ENCODE data around the gene GARIN5A.

The GARIN5A gene

DNA sequence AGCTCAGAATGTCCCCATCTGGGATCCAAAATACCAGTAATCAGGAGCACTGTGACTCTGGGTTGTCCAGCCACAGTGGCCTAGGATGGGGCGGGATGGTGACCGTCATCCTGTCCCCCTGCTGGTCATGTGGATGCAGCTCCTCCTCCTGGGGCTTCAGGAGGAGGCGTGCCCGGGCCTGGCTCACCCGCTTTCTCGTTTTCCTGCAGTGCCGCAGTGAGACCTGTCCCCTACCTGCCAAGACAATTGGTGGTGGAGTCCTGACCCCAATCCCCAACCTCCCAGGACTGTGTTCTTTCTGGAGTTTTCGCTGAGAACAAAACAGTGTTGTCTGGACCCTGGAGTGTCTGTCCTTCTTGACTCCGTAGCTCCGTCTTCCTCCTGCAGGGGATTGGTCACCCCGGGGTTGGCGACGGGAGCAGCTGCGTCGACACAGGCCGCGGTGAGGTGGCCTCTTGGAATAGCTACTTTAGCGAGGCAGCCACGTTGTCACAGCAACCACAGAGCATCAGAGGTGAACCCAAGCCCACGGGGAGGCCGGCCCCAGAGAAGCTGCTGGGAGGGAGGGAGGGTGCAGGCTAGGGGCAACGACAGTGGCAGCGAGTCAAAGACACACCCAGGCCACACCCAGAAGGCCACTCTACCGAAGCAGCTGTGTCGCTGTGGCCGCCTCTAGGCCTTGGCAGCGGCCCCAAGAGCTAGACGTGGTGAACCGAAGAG is 10.5 kb downstream of the GARIN5A start:
- ChIA-PET CTCF (interaction anchor here (0.7 to 0.9 kb wide), 2 partner anchors 98 to 338 kb away, joined by 3 read pairs; no protein-coding TSS in a partner anchor), POLR2A (ENCODE audit: low non-redundant PET) (no interaction called here)
- no peak for DNase-seq (ENCODE audit: low spot score)
- TF ChIP-seq, protein P1, sequence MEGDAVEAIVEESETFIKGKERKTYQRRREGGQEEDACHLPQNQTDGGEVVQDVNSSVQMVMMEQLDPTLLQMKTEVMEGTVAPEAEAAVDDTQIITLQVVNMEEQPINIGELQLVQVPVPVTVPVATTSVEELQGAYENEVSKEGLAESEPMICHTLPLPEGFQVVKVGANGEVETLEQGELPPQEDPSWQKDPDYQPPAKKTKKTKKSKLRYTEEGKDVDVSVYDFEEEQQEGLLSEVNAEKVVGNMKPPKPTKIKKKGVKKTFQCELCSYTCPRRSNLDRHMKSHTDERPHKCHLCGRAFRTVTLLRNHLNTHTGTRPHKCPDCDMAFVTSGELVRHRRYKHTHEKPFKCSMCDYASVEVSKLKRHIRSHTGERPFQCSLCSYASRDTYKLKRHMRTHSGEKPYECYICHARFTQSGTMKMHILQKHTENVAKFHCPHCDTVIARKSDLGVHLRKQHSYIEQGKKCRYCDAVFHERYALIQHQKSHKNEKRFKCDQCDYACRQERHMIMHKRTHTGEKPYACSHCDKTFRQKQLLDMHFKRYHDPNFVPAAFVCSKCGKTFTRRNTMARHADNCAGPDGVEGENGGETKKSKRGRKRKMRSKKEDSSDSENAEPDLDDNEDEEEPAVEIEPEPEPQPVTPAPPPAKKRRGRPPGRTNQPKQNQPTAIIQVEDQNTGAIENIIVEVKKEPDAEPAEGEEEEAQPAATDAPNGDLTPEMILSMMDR (conservative IDR thresholded peaks at IDR 0.05; ENCODE audit: low read depth) = no peak
- no peak overlapping the region for H3K27ac ChIP-seq

DNA sequence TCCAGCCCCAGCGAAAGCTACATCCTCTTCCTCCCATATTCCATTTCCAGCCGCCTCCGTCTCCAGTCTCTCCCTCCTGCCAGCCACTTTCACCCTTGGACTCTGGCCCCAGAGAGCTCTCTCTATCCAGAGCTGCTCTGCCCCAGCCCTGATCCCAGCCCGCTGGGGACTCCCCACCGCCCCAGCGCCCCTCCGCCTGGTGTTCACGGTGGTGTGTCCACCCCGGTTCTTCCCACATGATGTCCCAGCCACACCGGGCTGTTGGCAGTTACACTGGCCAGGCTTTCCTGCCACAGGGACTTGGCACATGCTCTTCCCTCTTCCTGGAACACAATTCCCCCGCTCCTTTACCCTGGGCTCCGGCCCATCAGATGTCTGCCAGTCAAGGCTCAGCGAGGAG is 11.6 kb downstream of the GARIN5A start:
- POLR2A ChIA-PET (ENCODE audit: low non-redundant PET) = no interaction called here
- CTCF ChIA-PET = interaction anchor here (0.7 kb wide), 1 partner anchor 168 kb away, joined by 4 read pairs; no protein-coding TSS in a partner anchor
- no peak overlapping the region for H3K27ac ChIP-seq
- DNase-seq (ENCODE audit: low spot score) = no peak
- TF ChIP-seq, protein P1 (conservative IDR thresholded peaks at IDR 0.05; ENCODE audit: low read depth) = no peak

DNA sequence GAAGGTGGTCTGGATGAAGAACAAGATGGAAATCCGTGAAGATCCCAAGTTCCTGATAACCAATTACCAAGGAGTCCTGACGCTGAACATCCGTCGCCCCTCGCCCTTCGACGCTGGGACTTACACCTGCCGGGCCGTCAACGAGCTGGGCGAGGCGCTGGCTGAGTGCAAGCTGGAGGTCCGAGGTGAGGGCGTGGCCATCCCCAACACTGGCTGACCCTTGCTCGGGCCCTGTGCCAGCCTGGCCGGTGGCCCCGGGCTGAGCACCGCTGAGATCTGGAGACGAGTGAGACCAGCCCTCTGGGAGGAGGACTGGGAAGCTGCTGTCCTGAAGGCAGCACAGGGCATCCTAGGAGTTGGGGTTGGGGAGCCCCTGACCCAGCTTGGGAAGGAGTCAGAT is 12.3 kb downstream of the GARIN5A start:
- no peak overlapping the region for H3K27ac ChIP-seq
- TF ChIP-seq, protein P1 (conservative IDR thresholded peaks at IDR 0.05; ENCODE audit: low read depth) = no peak
- CTCF ChIA-PET = no interaction called here
- DNase-seq (ENCODE audit: low spot score) = no peak
- POLR2A ChIA-PET (ENCODE audit: low non-redundant PET) = no interaction called here

DNA sequence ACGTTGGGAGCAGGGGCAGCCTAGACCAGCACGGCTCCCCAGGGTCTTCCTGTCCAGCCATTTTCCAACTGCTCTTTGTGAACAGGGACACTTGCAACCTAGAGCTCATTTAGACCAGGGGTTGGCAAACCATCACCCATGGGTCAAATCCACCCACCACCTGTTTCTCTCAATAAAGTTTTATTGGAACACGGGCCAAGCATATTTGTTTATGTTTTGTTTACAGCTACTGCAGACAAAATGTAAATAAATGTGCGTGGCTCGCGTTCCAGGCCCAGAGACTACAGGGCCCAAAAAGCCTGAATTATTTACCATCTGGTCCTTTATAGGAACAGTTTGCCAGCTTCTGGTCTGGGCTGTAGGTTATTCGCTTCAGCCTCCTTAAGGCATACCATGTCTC is 13.7 kb downstream of the GARIN5A start:
- TF ChIP-seq, protein P1 (conservative IDR thresholded peaks at IDR 0.05; ENCODE audit: low read depth) = no peak
- POLR2A ChIA-PET (ENCODE audit: low non-redundant PET) = interaction anchor here (0.6 kb wide), 1 partner anchor 739 kb away, joined by 5 read pairs; no protein-coding TSS in a partner anchor
- no peak for DNase-seq (ENCODE audit: low spot score)
- H3K27ac ChIP-seq = no peak overlapping the region
- CTCF ChIA-PET = interaction anchor here (0.5 to 1.2 kb wide), 3 partner anchors 9 to 489 kb away, joined by 3 to 5 read pairs (median 4); no protein-coding TSS in a partner anchor

DNA sequence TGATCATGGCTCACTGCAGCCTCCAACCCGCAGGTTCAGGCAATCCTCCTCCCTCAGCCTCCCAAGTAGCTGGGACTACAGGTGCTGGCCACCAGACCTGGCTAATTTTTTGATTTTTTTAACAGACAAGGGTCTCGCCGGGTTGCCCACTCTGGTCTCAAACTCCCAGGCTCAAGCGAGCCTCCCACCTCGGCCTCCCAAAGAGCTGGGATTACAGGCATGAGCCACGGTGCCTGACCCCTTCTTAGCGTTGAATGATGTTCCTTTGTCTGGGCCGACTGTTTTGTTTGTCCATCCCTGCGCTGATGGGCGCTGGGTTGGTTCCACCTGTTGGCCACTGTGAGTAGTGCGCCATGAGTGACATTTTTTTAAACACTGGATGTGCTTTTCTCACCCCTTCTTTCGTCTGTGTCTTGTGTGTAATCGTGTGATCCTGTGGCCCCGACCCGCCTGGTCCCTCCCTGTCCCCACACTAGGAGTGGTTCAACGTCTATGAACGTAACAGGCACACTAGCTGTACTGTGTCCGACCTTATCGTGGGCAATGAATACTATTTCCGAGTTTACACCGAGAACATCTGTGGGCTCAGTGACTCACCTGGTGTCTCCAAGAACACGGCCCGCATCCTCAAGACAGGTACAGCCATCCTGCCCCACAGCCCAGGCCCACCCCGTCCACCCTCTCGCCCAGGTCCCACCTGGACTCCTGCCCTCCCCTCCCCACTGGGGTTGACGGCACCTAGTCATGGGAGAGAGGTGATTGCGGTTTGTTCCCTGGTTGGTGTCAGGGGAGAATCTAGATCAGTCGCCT is 15.4 kb downstream of the GARIN5A start:
- DNase-seq (ENCODE audit: low spot score) = peak; percentile 85
- CTCF ChIA-PET = interaction anchor here (0.7 to 1.5 kb wide), 6 partner anchors 11 to 93 kb away, joined by 3 to 10 read pairs (median 4); no protein-coding TSS in a partner anchor
- POLR2A ChIA-PET (ENCODE audit: low non-redundant PET) = no interaction called here
- TF ChIP-seq, protein P1 (conservative IDR thresholded peaks at IDR 0.05; ENCODE audit: low read depth) = peak; percentile 82
- H3K27ac ChIP-seq = no peak overlapping the region

DNA sequence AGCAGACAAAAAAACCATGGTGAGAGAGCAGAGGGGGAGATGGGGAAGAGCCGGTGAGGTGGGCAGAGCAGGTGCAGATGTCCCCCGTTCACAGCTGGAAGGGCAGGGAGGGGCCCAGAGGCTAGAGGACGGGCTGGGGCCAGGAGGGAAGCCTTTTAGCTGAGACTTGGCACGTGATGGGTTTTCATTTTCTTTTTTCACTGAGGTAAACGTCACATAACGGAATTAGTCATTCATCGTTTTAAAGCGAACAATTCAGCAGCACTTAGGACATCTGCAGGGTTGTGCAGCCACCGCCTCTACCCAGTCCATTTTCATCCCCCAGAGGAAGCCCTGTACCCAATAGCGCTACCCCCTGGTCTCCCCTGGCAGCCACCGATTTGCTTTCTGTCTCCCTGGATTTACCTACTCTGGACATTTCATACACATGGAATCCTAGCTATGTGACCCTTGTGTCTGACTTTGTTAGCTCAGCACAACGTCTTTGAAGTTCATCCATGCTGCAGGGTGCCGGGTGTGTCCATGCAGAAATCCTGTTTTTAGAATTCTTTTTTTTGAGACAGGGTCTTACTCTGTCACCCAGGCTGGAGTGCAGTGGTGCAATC is 16.4 kb downstream of the GARIN5A start:
- peak; percentile 12 for DNase-seq (ENCODE audit: low spot score)
- no peak overlapping the region for H3K27ac ChIP-seq
- TF ChIP-seq, protein P1 (conservative IDR thresholded peaks at IDR 0.05; ENCODE audit: low read depth) = no peak
- ChIA-PET POLR2A (ENCODE audit: low non-redundant PET) (no interaction called here), CTCF (interaction anchor here (0.7 to 1.5 kb wide), 5 partner anchors 10 to 1042 kb away, joined by 3 to 10 read pairs (median 3); no protein-coding TSS in a partner anchor)
